Stimulated activated CD8-positive, alpha-beta memory T cell treated with anti-CD3 and anti-CD28 coated beads, Interleukin-12 subunit alpha, Interleukin-12 subunit beta, amount 100 ng/mL, for 1 hour (primary cell): ENCODE results near the gene KLHL7.
"Not testable (repeated sequence)": the region's sequence is repeated elsewhere in the genome, so short reads cannot be mapped to it uniquely, and the experiment has no call there.

Experiments used
- DNase-seq: peaks from one replicate; pipeline ENCODE4 v3.0.0-alpha.2; 2020; ENCODE audit warnings: low read depth

Gene KLHL7

DNA sequence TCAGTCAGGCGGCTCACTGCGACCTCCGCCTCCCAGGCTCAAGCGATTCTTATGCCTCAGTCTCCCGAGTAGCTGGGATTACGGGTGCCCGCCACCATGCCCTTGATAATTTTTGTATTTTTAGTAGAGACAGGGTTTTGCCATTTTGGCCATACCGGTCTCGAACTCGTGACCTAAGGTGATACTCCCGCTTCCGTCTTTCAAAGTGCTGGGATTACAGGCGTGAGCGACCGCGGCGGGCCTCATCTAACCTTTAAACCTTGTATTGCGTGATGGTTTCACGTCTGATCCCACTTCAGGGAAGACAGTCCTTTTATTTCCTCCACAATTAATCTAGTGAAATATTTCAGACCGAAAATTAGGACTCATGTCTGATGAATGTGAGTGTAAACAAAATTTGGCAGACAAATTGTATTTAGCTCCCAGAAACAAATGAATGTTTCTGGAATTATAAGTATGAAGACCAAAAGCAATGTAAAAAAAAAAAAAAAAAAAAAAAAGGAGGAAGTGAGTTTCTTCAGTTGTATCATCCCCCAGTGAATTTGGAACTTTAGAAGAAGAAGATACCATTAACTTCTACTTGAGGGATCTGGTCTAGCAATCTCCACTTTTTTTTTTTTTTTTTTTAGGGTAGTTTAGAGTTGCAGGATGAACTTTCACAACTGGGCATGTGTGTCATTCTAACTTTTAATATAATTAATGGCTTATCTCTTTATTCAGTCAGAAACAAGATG, 77.9 kb downstream of the KLHL7 start:
- no peak for DNase-seq

DNA sequence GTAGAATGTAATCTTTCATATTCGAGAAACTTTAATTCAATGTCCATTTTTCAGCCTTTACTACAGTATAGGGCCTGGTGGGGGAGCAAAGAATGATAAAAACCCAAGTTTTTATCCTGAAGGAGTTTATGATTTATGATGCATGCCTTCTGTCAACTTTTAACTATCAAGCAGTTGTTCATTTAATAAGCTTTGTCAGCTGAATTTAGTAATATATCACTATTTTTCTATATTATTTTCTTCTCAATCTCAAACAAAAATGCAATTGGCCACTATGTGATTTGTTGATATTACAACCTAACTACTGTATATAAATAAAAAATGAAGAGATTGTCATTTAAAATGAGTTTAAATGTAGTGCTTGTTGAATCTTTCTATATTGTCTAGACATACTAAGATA, 78.7 kb downstream of the KLHL7 start:
- no peak for DNase-seq

- no peak for DNase-seq
These were observed 79.2 kb downstream of the KLHL7 start for GRCh38 chr7:23184709-23185359.

- no peak for DNase-seq
These were observed 80.4 kb downstream of the KLHL7 start for GRCh38 chr7:23185980-23186379.

DNA sequence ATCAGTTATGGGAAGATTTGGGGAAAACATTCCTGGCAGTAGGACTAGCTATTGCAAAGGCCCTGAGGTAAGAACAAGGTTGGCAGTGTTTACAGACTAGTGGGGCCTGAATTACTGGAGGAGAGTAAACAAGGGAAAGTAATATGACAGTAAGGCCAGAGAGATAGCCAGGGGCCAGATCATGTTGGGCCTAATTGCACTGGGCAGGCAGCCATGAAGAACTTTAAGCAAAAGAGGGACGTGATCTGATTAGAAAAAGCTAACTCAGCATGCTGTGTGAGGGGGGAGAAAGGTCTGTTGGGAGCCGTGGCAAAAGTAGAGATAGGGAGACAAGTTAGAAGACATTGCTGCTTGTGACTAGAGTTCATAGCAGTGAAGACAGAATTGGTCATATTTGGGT, 85.4 kb downstream of the KLHL7 start:
- no peak for DNase-seq

GRCh38 chr7:23193650-23194227, 88.2 kb downstream of the KLHL7 start:
- not testable (repeated sequence) for DNase-seq

DNA sequence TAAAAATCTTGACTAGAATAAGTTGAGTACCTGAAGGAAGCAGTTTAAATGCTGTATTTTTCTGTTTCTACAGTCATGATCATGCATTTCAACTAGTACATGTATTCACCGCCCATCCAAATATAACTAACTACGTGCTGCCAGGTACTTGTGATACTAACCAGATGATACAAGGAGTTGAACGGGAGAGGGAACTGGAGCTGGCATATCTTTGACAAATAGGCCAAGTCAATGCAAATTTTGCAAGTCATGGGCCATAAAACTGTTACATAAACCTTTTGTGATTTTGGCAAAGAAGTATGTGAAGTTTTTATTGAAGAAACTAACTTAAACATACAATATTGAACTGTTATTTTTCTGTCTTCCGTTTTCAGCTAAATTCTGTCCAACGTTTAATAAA, 90.7 kb downstream of the KLHL7 start:
- no peak for DNase-seq

DNA sequence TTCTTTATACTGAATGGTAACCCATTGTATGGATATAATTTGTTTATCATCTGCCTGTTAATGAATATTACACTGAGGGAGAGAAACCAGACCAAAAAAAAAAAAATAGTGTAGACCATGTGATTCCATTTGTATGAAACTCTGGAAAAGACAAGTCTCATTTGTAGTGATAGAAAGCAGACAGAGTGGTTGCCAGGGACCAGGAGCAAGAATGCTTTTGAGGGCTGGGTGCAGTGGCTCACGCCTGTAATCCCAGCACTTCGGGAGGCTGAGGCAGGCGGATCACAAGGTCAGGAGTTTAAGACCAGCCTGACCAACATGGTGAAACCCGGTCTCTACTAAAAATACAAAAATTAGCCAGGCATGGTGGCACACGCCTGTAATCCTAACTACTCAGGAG, 92.2 kb downstream of the KLHL7 start:
- not testable (repeated sequence) for DNase-seq

DNA sequence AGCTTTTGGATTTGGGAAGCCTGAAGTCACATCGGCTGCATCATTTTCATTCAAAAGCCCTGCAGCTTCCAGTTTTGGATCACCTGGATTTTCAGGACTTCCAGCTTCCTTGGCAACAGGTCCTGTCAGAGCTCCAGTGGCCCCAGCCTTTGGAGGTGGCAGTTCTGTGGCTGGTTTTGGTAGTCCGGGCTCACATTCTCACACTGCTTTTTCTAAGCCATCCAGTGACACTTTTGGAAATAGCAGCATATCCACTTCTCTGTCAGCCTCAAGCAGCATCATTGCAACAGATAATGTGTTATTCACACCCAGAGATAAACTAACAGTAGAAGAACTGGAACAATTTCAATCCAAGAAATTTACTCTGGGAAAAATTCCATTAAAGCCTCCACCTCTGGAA, 94.7 kb downstream of the KLHL7 start:
- no peak for DNase-seq

DNA sequence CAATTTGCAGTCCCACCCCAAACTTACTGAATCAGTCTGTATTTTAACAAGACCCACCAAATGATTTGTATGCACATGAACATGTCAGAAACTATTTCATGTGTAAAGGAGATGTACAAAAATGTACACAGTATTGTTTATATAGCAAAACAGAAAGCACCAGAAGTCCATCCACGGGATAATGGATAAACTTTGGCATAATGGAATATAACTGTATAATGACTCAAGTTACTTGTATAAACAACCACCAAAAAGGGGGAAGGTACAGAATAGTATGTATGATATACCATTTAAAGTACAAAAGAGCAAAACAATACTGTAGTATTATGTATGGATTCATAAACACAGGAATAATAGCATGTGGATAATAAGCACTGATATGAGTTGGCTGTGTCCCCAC, 98.7 kb downstream of the KLHL7 start:
- DNase-seq = no peak

- no peak for DNase-seq
These were observed 100.0 kb downstream of the KLHL7 start for GRCh38 chr7:23205577-23205908.

DNA sequence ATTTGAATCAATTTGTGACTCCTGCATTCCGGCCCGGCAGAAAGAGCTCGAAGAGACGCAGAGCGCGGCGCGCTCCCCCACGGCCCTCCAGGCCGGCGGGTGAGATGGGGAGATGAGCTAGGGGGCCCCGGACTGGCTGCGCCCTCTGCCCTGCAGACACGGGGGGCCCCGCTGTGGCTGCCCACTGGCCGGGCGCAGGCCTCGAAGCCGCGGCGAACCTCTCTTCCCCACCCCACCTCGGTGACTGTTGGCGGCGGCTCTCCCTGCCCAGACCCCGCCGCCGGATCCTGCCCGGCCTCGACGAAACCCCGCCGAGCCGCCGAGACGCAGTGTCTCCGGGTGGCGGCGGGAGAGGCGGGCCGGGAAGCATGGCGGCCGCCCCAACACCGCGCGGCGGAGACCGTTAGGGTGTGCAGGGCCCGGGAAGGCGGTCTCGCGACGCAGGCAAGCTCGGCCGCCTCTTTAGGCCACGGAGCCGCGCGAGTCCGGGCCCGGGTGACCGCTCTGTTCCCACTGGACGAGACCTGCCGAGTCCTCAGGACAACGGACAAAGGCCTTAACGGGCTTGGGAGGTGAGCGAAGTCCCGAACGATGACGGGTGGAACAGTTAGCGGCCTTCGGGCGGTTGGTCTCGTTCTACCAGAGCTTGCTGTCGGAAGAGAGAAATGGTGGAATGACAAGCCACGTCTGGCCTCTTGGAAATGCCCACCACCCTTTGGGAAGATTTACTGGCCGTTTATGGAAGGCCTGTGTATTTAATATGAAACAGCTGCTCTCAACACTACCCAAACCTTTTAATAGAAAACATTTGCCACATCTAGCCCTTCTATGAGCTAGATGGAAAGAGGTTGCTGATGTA, 100.6 kb downstream of the KLHL7 start:
- no peak for DNase-seq

GRCh38 chr7:23207021-23207420, 101.4 kb downstream of the KLHL7 start:
- no peak for DNase-seq

- no peak for DNase-seq
These were observed 102.3 kb downstream of the KLHL7 start for GRCh38 chr7:23207884-23208283.

- DNase-seq = no peak
These were observed 102.7 kb downstream of the KLHL7 start for GRCh38 chr7:23208316-23208715.

- DNase-seq = no peak
These were observed 104.9 kb downstream of the KLHL7 start for GRCh38 chr7:23210506-23210905.

- DNase-seq = no peak
These were observed 106.0 kb downstream of the KLHL7 start for GRCh38 chr7:23211589-23211988.

DNA sequence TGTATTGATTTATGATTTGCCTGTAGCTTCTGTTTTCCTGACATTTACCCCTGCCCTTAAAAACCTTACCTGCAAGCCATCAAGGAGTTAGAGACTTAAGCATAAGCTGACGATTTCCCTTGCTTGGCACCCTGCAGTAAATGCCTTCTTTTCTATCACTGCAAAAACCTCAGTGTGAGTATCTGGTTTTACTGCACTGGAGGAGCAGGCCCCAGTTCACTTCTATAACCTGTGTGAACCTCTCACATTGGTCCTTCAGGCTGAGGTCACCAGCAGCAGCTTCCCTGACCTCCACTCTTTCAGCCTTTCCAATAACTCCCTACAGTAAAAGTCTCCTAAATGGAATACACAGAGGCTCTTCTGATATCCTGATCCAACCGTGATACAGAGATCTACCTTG, 106.8 kb downstream of the KLHL7 start:
- DNase-seq = no peak

DNA sequence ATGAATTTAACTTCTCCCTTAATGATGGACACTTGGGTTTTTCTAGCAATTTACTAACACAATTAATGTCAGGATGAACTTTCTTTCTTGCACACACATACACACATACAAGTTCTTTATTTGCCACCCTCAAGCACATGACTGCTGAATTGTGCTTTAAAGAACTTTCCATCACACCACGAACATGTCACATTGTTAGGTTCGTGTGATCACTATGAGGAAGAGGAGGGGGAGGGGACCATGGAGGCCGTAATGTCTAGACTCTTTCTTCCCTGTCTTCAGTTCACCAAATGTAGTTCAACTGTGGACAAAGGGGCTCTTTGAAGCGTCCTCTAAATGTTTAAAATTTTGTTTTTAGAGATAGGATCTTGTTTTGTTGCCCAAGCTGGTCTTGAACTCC, 107.3 kb downstream of the KLHL7 start:
- no peak for DNase-seq

- no peak for DNase-seq
These were observed 108.2 kb downstream of the KLHL7 start for GRCh38 chr7:23213755-23214154.

- no peak for DNase-seq
These were observed 108.8 kb downstream of the KLHL7 start for GRCh38 chr7:23214423-23214822.

DNA sequence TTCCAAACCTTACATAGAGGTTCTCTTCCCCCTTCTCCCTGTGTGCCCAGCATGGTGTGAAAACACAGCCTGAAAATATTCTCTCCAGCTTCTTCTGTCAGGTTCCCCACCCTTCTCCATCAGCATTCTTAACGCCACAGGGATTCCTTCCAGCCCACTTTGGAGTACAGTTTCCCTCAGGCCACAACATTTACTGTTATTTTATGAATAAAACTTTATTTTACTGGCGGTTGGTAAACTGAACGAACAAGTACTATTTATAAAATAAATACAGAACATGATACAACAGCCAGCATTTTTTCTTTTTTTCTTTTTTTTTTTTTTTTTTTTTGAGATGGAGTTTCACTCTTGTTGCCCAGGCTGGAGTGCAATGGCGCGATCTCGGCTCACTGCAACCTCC, 109.4 kb downstream of the KLHL7 start:
- DNase-seq = no peak

DNA sequence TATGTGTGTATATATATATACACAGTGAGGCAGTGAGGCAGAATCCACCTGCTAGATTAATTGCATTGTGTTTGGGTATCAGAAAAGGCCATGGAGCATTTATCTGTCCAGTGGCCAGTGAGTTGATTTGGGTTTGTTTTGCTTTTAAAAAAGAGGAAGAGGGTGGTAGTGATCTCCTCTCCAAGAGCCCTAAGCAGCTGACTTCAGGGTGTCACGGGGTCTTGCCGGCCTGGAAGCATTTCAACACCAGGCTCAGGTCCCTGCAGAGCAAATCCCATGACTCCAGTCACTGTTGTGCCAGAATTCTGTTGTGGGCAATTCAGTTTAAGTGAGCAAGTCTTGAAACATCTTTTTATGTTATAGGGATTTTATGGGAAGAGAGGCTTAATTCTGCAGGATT, 110.4 kb downstream of the KLHL7 start:
- no peak for DNase-seq
